AG09319 (cell line): ENCODE measurements around the gene MKI67.

ENCODE experiments used
- DNase-seq: peaks from one replicate; pipeline ENCODE4 v3.0.0-alpha.2; 2010; ENCODE audit warnings: low read depth; ENCODE audit errors: extremely low read depth
- TF ChIP-seq, protein P1 (sequence below): IDR thresholded peaks from 2 replicates; pipeline ENCODE4 v1.5.1; 2011; ENCODE audit warnings: low read depth, mild to moderate bottlenecking, inconsistent platforms, low read length, moderate library complexity

MKI67 gene

DNA sequence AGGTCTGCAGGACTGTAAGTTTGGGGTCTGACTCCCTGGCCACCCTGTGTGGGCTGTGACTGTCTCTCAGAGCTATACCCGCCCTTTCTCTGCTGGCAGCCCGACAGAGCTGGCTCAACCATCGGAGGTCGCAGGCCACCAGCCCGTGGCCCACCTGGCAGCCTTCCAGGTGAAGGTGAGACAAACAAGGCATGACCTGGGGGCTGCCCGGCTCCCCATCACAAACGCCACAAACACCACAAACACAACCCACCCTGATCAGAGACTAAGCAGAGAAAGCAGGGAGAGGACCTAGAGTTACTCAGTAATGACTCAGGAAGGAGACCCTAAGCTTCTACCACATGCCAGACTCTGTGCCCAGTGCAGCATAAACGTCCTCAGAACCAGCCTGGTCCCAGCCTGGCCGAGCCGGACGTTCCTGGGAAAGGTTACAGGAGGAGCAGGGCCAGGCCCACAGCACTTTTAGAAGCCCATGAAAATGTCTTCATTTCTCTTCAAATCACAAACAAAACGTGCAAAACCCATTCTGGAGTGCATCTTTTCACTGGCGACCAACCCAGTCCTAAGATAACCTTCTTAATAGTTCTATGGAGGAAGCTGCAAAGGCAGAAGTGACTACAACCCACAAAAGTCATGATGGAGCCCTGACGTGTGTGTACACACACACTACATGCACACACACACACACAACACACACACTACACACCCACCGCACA, 66.8 kb downstream of the MKI67 start:
- no peak for DNase-seq
- TF ChIP-seq, protein P1, sequence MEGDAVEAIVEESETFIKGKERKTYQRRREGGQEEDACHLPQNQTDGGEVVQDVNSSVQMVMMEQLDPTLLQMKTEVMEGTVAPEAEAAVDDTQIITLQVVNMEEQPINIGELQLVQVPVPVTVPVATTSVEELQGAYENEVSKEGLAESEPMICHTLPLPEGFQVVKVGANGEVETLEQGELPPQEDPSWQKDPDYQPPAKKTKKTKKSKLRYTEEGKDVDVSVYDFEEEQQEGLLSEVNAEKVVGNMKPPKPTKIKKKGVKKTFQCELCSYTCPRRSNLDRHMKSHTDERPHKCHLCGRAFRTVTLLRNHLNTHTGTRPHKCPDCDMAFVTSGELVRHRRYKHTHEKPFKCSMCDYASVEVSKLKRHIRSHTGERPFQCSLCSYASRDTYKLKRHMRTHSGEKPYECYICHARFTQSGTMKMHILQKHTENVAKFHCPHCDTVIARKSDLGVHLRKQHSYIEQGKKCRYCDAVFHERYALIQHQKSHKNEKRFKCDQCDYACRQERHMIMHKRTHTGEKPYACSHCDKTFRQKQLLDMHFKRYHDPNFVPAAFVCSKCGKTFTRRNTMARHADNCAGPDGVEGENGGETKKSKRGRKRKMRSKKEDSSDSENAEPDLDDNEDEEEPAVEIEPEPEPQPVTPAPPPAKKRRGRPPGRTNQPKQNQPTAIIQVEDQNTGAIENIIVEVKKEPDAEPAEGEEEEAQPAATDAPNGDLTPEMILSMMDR, result no peak

DNA sequence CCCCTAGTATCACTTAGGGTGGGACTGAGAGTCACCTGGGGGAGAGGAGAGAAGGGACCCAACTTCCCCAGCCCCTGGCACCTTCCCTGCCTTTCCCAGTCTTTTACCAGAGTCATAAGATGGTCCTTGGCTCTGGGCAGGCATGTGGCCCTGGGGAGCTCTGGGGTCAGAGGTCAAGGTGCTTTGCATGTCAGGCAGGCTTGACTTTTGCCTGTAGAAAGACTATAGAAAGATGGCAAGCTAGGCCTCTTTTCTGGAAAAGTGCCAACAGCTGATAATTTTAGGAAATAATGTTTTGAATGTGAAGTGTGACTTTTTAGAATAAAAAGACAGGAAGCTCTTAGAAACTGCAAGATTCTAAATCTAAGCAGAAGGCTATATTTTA, 67.5 kb downstream of the MKI67 start:
- TF ChIP-seq, protein P1, result no peak
- no peak for DNase-seq

DNA sequence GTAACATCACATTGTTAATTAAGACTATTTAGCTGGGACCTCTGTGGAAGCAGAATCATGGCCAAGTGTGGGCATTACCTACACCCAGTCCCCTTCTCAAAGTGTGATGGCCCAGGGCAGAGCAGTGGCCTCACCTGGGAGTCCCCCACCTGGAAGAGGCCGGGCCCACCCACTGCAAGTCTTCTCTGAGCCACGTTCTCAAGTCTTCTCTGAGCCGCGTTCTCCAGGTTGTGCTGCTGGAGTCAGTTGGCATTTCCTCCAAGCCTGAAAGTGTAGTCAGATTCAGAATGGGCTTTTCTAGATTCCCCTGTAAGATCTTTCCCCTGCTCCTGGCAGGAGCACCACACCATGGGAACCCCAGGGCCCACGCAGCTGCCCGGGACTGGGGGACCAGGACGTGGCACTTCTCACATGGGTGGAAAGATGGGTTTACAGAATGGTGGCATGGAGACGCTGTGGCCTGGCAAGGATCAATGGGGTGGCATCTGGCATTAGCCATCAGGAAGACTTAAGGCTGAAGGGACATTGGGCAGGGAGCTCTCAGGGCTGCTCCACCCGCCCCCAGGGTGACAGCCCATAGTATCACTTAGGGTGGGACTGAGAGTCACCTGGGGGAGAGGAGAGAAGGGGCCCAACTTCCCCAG, 68.0 kb downstream of the MKI67 start:
- DNase-seq, result no peak
- TF ChIP-seq, protein P1, result no peak

DNA sequence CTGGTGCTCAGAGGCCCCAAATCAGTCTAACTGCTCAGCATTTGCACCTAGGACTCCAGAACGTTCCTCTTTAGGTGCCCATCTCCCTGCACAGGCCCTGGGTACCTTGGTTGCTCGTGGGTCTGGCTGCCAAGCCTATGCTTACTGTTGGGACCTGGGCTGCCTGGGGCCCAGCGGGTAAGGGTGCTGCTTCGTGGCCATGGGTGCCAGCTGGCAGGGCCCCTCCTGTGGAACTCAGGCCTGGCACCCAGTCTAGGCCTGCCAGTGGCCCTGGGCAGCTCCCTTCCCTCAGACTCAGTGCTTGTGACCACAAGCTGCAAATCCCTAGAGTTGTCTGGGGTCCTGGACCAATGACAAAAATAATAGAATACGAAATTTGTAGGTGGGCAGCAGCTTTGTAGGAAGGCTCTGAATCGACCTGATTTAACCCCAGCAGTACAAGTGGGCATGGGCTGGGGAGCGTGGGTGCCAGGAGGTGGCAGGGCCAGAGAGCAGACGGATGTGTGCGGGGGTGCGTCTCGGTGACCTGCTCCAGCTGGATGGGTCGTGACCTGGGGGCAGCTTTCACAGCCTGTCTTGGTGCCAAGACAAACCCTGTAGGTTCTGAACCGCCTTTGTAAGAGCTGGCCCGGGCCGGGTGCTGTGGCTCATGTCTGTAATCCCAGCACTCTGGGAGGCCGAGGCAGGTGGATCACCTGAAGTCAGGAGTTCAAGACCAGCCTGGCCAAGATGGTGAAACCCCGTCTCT, 69.7 kb downstream of the MKI67 start:
- DNase-seq, result no peak
- TF ChIP-seq, protein P1, result no peak

DNA sequence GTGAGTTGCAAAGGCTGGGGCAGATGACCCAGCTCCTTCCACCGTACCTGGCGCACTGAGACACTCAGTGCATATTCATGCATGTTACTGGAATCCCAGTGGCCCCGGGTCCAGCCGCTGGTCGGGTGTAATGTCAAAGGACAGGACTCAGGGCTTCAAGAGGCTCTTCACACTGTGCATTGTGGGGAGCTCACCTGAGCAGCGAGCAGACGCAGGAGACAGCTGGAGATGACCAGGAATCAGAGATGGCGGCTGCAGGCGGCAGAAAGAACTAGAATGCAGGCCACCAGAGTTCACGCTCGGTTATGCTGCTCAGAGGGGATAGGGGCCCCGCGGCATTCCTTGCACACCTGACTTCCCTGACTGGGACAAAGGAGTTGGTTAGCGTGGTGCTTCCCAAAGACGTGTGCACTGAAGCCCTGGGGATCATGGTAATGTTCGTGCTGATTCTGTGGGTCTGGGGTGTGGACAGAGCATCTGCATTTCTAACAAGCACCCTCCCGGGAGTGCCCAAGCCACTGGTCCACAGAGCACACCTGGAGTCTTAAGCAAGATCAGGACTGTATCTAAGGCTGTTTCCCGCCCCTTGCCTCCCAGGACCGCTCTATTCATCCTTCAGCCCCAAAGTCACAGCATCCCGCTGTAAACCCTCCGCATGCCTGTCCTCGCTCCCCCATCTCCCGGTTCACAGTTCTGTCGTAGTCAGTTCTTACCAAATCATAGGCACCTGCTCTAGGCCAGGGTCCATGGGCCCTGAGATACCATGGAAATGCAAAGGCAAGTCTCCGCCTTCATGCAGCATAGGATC, 71.0 kb downstream of the MKI67 start:
- no peak for DNase-seq
- TF ChIP-seq, protein P1, result no peak

DNA sequence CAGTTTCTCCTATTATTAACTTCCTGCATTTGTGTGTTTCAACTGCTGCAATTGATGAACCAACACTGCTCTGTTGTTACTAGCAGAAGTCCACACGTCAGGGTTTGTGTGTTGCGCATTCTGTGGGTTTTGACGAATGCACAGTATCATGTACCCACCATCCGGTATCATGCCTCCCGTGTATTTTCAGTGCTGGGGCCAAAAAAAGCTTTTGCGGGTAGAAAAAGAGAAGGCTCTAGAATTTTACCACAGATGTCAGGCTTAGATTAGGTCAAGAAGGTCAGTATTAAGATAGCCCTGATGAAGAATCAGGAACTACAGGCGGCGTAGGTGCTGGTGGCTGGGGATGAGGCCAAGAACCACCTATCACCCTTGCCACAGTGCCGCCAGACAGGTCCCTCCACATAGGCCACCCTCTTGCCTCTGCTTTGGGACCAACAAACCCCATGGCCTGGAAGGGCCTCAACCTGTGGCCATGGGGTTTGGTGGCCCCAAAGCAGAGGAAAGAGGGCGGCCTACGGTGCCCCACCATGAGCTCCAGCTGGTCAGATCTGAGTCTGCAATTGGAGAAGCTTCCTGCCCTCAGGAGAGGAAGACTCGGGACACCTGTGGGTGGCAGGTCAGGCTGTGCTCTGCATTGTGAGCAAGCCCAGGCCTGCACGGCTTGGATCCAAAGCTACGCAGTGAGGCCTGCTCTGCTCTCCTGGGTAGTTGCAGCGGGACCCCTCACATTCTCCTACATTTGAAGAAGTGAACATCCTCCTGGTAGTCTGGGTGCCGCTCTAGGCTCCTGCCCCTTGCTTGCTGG, 71.9 kb downstream of the MKI67 start:
- DNase-seq, result no peak
- TF ChIP-seq, protein P1, result no peak
